T-helper 2 cell treated with Interferon-gamma antibody and Interleukin-4, amounts not matched to agents 5 μg/mL and 100 μg/mL, for 36 hours (primary cell): Measurements from ENCODE around the gene SGIP1.
A peak's percentile ranks its signal among the peaks of the same experiment; 100 is the strongest.
"Not testable (repeated sequence)": the region's sequence is repeated elsewhere in the genome, so short reads cannot be mapped to it uniquely, and the experiment has no call there.

Experiments
- DNase-seq: peaks from one replicate; pipeline ENCODE4 v3.0.0; 2021; ENCODE audit warnings: low spot score
- H3K27ac Mint-ChIP-seq: one replicate; pipeline ENCODE4 v1.8.0; 2021; ENCODE audit warnings: mild to moderate bottlenecking, mixed read lengths
- H3K27me3 Mint-ChIP-seq: one replicate; pipeline ENCODE4 v1.8.0; 2021; ENCODE audit warnings: low read depth, mixed read lengths
- H3K36me3 Mint-ChIP-seq: one replicate; pipeline ENCODE4 v1.8.0; 2021; ENCODE audit warnings: low read depth, mixed read lengths
- H3K4me1 Mint-ChIP-seq: one replicate; pipeline ENCODE4 v1.8.0; 2021; ENCODE audit warnings: low read depth, mixed read lengths
- H3K4me3 Mint-ChIP-seq: one replicate; pipeline ENCODE4 v1.8.0; 2022; ENCODE audit warnings: mild to moderate bottlenecking, moderate library complexity, mixed read lengths
- H3K9me3 Mint-ChIP-seq: one replicate; pipeline ENCODE4 v1.8.0; 2021; ENCODE audit warnings: mixed read lengths

SGIP1 gene

DNA sequence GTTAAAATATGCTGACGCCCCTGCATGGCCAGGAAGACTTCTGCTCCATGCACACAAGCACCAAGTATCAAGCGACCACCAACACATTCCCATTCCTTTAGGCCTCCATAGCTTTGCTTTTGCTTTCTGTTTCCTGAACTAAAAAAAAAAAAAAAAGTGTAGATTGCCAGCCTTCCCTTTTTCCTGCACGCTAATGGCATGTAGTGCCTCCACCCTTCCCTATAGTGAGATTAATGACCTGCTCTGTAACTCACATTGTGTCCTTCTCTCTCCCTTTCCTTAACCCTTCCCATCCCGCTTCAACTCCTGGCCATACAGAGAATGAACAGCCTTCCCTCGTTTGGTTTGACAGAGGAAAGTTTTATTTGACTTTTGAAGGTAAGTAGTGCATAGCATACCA is 161.2 kb downstream of the SGIP1 start:
- peaks cover 1% of the 10 kb centered on the region for H3K4me1 Mint-ChIP-seq
- H3K27me3 Mint-ChIP-seq, result peaks cover 8% of the 10 kb centered on the region
- no peak overlapping the region for H3K27ac Mint-ChIP-seq
- no peaks in the 10 kb centered on the region for H3K36me3 Mint-ChIP-seq
- H3K9me3 Mint-ChIP-seq, result no peaks in the 10 kb centered on the region
- no peak overlapping the region for H3K4me3 Mint-ChIP-seq
- no peak for DNase-seq

- H3K4me1 Mint-ChIP-seq, result peaks cover 1% of the 10 kb centered on the region
- H3K27me3 Mint-ChIP-seq, result peaks cover 7% of the 10 kb centered on the region
- no peak for DNase-seq
- no peak overlapping the region for H3K4me3 Mint-ChIP-seq
- H3K9me3 Mint-ChIP-seq, result no peaks in the 10 kb centered on the region
- H3K27ac Mint-ChIP-seq, result no peak overlapping the region
- H3K36me3 Mint-ChIP-seq, result no peaks in the 10 kb centered on the region
These were observed 162.8 kb downstream of the SGIP1 start for GRCh38 chr1:66696771-66697170.

GRCh38 chr1:66699213-66699612 is 165.3 kb downstream of the SGIP1 start:
- no peak overlapping the region for H3K4me3 Mint-ChIP-seq
- H3K9me3 Mint-ChIP-seq, result no peaks in the 10 kb centered on the region
- peaks cover 1% of the 10 kb centered on the region for H3K4me1 Mint-ChIP-seq
- no peak overlapping the region for H3K27ac Mint-ChIP-seq
- H3K27me3 Mint-ChIP-seq, result peaks cover 8% of the 10 kb centered on the region
- DNase-seq, result no peak
- H3K36me3 Mint-ChIP-seq, result no peaks in the 10 kb centered on the region

DNA sequence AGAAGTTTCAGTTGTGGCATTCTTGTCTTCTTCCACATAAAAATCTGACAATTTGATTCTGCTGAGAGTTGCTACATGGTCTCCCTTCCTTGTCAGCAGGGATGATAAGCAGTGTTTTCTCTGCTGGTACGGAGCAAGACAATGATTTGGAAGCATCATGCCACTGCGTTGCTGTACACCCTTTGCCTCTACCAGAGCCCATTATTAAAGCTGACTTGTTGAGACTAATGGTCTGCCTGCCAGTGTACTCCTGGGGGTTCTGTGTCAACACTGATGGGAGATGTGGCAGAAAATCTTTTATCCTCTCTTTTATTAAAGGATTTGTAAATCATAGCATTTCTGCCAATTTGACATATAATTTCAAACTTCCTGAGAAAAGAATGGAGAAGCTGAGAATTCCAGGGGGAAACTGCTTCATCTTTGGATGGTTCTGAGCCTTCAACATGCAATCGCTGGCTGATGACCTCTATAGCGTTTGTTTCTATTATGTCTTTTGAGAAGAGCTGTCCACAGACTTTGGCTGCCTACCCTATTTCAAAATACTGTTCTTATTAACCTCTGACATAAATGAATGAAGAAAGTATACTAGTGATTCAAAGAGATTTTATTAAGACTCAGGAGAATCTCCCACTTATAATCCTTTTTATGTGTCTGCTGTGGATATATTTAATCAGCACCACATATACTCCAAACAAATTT is 170.4 kb downstream of the SGIP1 start:
- Mint-ChIP-seq H3K4me3 (no peak overlapping the region), H3K27me3 (peaks cover 19% of the 10 kb centered on the region), H3K9me3 (no peaks in the 10 kb centered on the region), H3K27ac (no peak overlapping the region), H3K4me1 (no peaks in the 10 kb centered on the region), H3K36me3 (no peaks in the 10 kb centered on the region)
- no peak for DNase-seq

GRCh38 chr1:66705110-66705509 is 171.2 kb downstream of the SGIP1 start:
- Mint-ChIP-seq H3K4me3 (no peak overlapping the region), H3K4me1 (no peaks in the 10 kb centered on the region), H3K36me3 (no peaks in the 10 kb centered on the region), H3K27ac (no peak overlapping the region), H3K9me3 (no peaks in the 10 kb centered on the region), H3K27me3 (peaks cover 20% of the 10 kb centered on the region)
- DNase-seq, result no peak

- no peak overlapping the region for H3K4me3 Mint-ChIP-seq
- DNase-seq, result no peak
- H3K4me1 Mint-ChIP-seq, result no peaks in the 10 kb centered on the region
- H3K36me3 Mint-ChIP-seq, result no peaks in the 10 kb centered on the region
- H3K9me3 Mint-ChIP-seq, result no peaks in the 10 kb centered on the region
- H3K27ac Mint-ChIP-seq, result no peak overlapping the region
- peaks cover 16% of the 10 kb centered on the region for H3K27me3 Mint-ChIP-seq
These were observed 177.5 kb downstream of the SGIP1 start for GRCh38 chr1:66711420-66711819.

DNA sequence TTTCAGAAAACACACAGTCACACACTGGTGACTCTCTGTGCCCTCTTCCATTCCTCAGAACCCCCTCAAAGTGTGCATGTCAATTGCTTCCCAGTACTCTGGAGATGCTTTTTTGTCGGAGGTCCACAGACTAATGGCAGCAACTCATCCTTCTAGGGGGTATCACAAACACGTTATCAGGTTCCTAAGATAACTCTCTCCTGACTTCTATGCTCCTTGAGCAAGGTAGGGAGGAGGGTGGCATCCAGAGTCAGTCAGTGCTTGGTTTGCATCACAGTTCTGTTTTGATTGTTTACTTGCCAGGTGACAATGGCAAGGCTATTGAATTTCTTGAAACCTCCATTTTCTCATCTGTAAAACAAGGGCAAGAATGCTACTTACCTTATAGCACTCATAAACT is 178.9 kb downstream of the SGIP1 start:
- no peaks in the 10 kb centered on the region for H3K4me1 Mint-ChIP-seq
- DNase-seq, result no peak
- no peaks in the 10 kb centered on the region for H3K9me3 Mint-ChIP-seq
- no peak overlapping the region for H3K4me3 Mint-ChIP-seq
- H3K27me3 Mint-ChIP-seq, result peaks cover 16% of the 10 kb centered on the region
- no peak overlapping the region for H3K27ac Mint-ChIP-seq
- no peaks in the 10 kb centered on the region for H3K36me3 Mint-ChIP-seq

DNA sequence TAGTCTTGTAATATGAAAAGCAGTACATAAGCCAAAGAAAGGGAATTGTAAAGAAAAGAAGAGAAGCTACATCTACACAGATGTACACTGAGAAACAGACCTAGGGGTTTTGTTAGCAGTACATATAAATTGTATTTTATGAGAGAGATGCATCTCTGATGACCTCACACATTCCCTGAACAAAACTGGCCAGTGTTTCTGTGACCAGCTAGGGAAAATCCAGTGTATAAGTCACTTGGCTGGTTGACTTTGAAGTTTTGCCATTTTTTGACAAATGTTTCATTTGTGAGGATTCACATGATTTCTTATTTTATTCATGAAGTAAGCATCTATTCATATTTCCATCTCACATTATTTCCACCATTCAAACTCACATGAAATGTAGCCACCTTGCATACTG is 190.0 kb downstream of the SGIP1 start:
- no peak overlapping the region for H3K4me3 Mint-ChIP-seq
- H3K36me3 Mint-ChIP-seq, result no peaks in the 10 kb centered on the region
- peaks cover 20% of the 10 kb centered on the region for H3K27me3 Mint-ChIP-seq
- H3K4me1 Mint-ChIP-seq, result peaks cover 17% of the 10 kb centered on the region
- no peak overlapping the region for H3K27ac Mint-ChIP-seq
- H3K9me3 Mint-ChIP-seq, result no peaks in the 10 kb centered on the region
- DNase-seq, result no peak

DNA sequence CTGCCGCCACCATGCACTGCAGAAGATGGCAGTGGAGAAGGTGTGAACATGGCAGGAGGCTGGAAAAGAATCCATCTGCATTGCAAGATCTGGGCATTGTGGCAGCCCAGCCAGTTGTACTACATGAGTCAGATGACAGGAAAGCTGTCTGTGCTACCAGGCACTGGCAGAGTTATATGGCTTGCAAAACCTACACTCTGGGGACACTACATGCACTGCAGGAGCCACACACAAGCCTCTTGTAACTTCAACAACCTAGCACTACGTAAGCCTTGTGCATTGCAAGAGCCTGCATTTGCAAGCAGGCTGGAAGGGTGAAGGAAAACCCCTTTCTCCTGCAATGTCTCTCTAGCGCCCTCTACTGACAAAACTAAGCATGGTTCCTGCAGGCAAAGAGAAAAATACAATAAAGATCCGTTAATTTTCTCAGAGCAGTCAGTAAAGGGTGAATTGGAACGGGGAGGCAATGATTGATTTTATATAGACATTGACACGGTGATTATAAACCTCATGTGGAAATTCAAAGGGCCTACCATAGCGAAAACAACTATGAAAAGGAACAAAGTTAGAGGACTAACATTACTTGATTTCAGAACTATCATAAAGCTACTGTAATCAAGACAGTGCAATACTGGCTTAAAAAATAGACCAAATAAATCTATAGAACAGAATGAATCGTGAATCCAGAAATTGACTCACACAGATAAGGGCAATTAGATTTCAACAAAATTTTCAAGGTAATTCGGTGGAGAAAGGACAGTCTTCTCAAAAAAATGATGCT is 192.1 kb downstream of the SGIP1 start:
- Mint-ChIP-seq H3K4me1 (peaks cover 26% of the 10 kb centered on the region), H3K36me3 (peaks cover 1% of the 10 kb centered on the region), H3K27me3 (peaks cover 13% of the 10 kb centered on the region), H3K27ac (no peak overlapping the region), H3K4me3 (no peak overlapping the region), H3K9me3 (no peaks in the 10 kb centered on the region)
- peak; percentile 50 for DNase-seq

GRCh38 chr1:66728021-66728420 is 194.1 kb downstream of the SGIP1 start:
- Mint-ChIP-seq H3K4me1 (peaks cover 35% of the 10 kb centered on the region), H3K36me3 (peaks cover 1% of the 10 kb centered on the region), H3K27ac (no peak overlapping the region), H3K9me3 (no peaks in the 10 kb centered on the region), H3K27me3 (peaks cover 5% of the 10 kb centered on the region), H3K4me3 (no peak overlapping the region)
- DNase-seq, result no peak

- not testable (repeated sequence) for H3K36me3 Mint-ChIP-seq, H3K9me3 Mint-ChIP-seq, DNase-seq, H3K27me3 Mint-ChIP-seq
- Mint-ChIP-seq H3K4me3 (peak overlapping the region; percentile 27), H3K27ac (peak overlapping the region; percentile 60), H3K4me1 (peaks cover 37% of the 10 kb centered on the region)
These were observed 194.8 kb downstream of the SGIP1 start for GRCh38 chr1:66728716-66729115.

GRCh38 chr1:66729119-66729518 is 195.2 kb downstream of the SGIP1 start:
- H3K9me3 Mint-ChIP-seq, result no peaks in the 10 kb centered on the region
- H3K4me1 Mint-ChIP-seq, result peaks cover 38% of the 10 kb centered on the region
- H3K36me3 Mint-ChIP-seq, result peaks cover 1% of the 10 kb centered on the region
- peak overlapping the region; percentile 64 for H3K27ac Mint-ChIP-seq
- DNase-seq, result peak; percentile 34
- H3K27me3 Mint-ChIP-seq, result peaks cover 4% of the 10 kb centered on the region
- H3K4me3 Mint-ChIP-seq, result peak overlapping the region; percentile 42

DNA sequence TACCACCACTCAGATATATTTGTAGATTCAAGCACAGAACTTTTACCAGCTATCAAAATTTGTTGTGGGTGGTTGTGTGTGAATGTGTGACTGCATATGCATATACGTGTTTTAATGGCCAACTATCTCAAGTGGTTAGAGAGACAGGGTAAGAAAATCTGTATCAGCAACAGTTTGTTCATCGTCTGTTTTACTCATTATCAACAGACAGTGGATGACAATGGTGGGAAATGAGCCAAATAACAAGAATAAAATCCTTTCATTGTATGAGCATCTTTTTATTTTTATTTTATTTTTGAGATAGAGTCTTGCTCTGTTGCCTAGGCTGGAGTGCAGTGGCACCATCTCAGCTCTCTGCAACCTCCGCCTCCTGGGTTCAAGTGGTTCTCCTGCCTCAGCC is 195.6 kb downstream of the SGIP1 start:
- DNase-seq, result no peak
- Mint-ChIP-seq H3K27ac (peak overlapping the region; percentile 64), H3K4me1 (peaks cover 38% of the 10 kb centered on the region), H3K4me3 (peak overlapping the region; percentile 42), H3K9me3 (no peaks in the 10 kb centered on the region), H3K27me3 (peaks cover 4% of the 10 kb centered on the region), H3K36me3 (peaks cover 1% of the 10 kb centered on the region)

GRCh38 chr1:66730462-66730861 is 196.5 kb downstream of the SGIP1 start:
- Mint-ChIP-seq H3K36me3 (peaks cover 1% of the 10 kb centered on the region), H3K27ac (peak overlapping the region; percentile 22), H3K27me3 (peaks cover 4% of the 10 kb centered on the region), H3K9me3 (no peaks in the 10 kb centered on the region), H3K4me1 (peaks cover 38% of the 10 kb centered on the region), H3K4me3 (no peak overlapping the region)
- no peak for DNase-seq
